Peyer's patch (tissue), 4 donors: Measurements from ENCODE around the gene JPH2.

Source experiments
- POLR2A ChIP-seq, 2 donors: fragments of 450-650 bp; IDR thresholded peaks; one replicate each; pipeline ENCODE4 v1.5.1; 2017; ENCODE audit warnings: antibody characterized with exemption in 2 of 2, mild to moderate bottlenecking in 2 of 2, moderate library complexity in 2 of 2
- TF ChIP-seq, protein P1 (sequence below), 6 experiments: fragments of 450-650 bp in 4 of 6; fragments of 200-600 bp in 2 of 6; sonication (generic) in 1 of 6; IDR thresholded peaks; one replicate each; pipeline ENCODE4 v1.5.1; 2017 to 2019; ENCODE audit warnings: antibody characterized with exemption in 6 of 6, mild to moderate bottlenecking in 3 of 6, moderate library complexity in 1 of 6

DNA sequence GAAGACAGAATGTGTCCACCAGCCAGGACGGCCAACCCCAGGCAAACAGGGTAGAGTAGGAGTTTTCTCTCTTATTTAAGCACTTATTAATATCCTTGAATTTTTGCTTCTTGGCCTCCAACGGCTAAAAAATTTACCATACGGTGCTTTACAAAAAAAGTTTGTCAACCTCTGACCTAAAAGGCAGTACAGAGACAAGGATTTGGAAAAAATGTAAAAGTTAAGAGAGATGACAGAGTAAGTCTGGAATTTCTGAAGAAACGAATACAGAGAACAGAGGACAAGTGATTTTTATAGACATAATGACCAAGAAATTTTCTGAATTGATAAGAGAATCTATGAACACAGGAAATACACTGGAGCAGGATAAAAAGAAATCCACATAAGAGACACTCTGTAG, 13.4 kb upstream of the JPH2 start:
- TF ChIP-seq, protein P1, sequence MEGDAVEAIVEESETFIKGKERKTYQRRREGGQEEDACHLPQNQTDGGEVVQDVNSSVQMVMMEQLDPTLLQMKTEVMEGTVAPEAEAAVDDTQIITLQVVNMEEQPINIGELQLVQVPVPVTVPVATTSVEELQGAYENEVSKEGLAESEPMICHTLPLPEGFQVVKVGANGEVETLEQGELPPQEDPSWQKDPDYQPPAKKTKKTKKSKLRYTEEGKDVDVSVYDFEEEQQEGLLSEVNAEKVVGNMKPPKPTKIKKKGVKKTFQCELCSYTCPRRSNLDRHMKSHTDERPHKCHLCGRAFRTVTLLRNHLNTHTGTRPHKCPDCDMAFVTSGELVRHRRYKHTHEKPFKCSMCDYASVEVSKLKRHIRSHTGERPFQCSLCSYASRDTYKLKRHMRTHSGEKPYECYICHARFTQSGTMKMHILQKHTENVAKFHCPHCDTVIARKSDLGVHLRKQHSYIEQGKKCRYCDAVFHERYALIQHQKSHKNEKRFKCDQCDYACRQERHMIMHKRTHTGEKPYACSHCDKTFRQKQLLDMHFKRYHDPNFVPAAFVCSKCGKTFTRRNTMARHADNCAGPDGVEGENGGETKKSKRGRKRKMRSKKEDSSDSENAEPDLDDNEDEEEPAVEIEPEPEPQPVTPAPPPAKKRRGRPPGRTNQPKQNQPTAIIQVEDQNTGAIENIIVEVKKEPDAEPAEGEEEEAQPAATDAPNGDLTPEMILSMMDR (IDR thresholded peaks at IDR 0.05): no peak
- no peak for TF ChIP-seq POLR2A (IDR thresholded peaks at IDR 0.05)
